Measurements from ENCODE around the gene POC1B.

The POC1B gene

DNA sequence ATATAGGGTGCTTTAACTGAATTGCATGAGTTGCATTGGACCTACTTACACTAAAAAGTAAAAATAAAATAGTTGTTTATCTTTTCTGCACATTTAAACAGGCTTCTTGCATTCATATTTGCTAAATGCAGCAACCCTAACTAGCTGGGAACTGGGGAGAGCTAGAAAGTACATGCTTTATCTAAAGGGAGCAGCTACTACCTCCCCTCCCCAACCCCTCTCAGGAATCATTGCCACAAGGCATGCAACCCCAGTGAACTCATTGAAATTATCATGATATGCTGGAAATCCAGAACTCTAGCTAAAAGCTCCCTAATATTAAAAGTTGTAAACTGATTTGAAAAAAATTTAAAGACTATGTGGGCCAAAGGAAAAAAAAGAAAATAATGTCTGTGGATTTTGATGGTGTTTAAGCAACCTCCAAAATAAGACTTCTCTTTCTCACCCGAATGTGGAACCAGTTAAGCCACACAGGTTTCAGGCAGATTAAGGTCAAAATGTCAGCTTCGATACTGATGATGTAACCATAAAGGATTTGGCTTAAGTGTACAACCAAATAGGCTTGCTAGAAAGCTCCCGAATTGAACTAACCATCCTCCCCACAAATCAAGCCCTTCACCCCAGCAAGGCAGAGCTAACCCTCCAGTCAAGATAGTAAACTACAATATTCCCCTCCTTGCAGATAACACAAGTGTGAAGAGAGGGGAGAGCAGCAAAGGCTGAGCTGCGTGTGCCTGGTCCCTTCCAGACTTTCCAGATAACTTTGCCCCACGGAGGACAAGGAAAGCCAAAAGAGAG is 13.8 kb upstream of the POC1B start:
- no peak for DNase-seq (ENCODE audit: extremely low spot score)
- ChIA-PET CTCF (no interaction called here), POLR2A (no interaction called here)
- no peak for TF ChIP-seq FOXM1 (IDR thresholded peaks at IDR 0.05; ENCODE audit: borderline replicate concordance)
- TF ChIP-seq ZNF384 (IDR thresholded peaks at IDR 0.05), result no peak
- no peak for TF ChIP-seq L3MBTL2 (conservative IDR thresholded peaks at IDR 0.05)
- no peak for TF ChIP-seq TARDBP (IDR thresholded peaks at IDR 0.05)
- TF ChIP-seq BHLHE40 (IDR thresholded peaks at IDR 0.05; ENCODE audit: borderline replicate concordance), result no peak
- no peak for TF ChIP-seq CTBP1 (IDR thresholded peaks at IDR 0.05; ENCODE audit: borderline replicate concordance)
- TF ChIP-seq, protein P1, sequence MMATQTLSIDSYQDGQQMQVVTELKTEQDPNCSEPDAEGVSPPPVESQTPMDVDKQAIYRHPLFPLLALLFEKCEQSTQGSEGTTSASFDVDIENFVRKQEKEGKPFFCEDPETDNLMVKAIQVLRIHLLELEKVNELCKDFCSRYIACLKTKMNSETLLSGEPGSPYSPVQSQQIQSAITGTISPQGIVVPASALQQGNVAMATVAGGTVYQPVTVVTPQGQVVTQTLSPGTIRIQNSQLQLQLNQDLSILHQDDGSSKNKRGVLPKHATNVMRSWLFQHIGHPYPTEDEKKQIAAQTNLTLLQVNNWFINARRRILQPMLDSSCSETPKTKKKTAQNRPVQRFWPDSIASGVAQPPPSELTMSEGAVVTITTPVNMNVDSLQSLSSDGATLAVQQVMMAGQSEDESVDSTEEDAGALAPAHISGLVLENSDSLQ (IDR thresholded peaks at IDR 0.05), result no peak
- no peak for TF ChIP-seq ARNT (IDR thresholded peaks at IDR 0.05)
- TF ChIP-seq ELF4 (IDR thresholded peaks at IDR 0.05), result no peak
- TF ChIP-seq SUZ12 (IDR thresholded peaks at IDR 0.05), result no peak
- no peak for TF ChIP-seq LEF1 (IDR thresholded peaks at IDR 0.05; ENCODE audit: borderline replicate concordance)
- TF ChIP-seq FOXA1 (IDR thresholded peaks at IDR 0.05), result no peak
- no peak for TF ChIP-seq SP1 (IDR thresholded peaks at IDR 0.05)
- no peak for TF ChIP-seq FOXK2 (IDR thresholded peaks at IDR 0.05)

DNA sequence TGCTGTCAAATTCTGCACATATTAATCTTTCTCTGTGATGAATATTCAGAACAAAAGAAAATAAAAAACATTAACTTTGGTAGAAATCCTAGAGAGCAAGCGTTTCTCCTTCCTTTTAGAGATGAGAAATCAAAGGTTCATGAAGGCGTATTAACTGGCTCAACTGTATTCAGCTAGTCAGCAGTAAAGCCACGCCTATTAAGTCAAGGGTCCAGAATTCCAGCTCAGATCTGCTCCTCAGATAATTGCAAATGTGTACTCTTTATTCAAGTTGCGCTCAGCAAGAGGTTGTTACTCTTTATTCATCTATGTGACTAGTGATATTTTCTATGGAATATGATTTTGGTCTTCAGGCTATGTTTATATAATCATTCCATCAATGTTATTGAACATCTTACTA is 13.1 kb upstream of the POC1B start:
- no peak for DNase-seq (ENCODE audit: extremely low spot score)
- TF ChIP-seq FOXK2 (IDR thresholded peaks at IDR 0.05) (no peak), NFRKB (IDR thresholded peaks at IDR 0.05) (no peak), ARNT (IDR thresholded peaks at IDR 0.05) (no peak), BHLHE40 (IDR thresholded peaks at IDR 0.05; ENCODE audit: borderline replicate concordance) (no peak), HDGF (IDR thresholded peaks at IDR 0.05; ENCODE audit: borderline replicate concordance) (no peak), SP1 (IDR thresholded peaks at IDR 0.05) (no peak)
- TF ChIP-seq, protein P1 (IDR thresholded peaks at IDR 0.05), result no peak
- ChIA-PET POLR2A (no interaction called here), CTCF (no interaction called here)

DNA sequence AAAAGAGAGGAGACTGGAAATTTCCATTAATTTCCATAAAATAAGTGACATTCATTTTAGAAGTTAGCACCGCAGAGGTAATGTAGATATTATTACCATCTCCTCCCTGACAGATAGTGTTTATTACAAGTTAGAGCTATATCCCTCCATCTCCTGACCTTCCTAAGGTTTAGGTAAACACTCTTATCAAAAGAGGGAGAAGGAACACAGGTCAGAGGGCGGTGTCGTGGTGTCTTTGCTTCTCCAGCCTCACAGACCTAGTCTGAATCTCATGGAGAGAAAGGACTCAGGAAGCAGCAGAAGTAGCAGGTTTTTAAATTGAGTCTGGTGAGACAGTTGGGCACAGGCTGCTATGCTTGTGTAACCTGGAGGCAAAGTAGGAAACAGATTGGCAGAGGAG is 11.5 kb upstream of the POC1B start:
- TF ChIP-seq FOXA1 (IDR thresholded peaks at IDR 0.05) (no peak), FOXM1 (IDR thresholded peaks at IDR 0.05; ENCODE audit: borderline replicate concordance) (no peak), FOXK2 (IDR thresholded peaks at IDR 0.05) (no peak), L3MBTL2 (conservative IDR thresholded peaks at IDR 0.05) (no peak), ARNT (IDR thresholded peaks at IDR 0.05) (no peak), BHLHE40 (IDR thresholded peaks at IDR 0.05; ENCODE audit: borderline replicate concordance) (no peak), ZNF384 (IDR thresholded peaks at IDR 0.05) (no peak), HDGF (IDR thresholded peaks at IDR 0.05; ENCODE audit: borderline replicate concordance) (no peak), SP1 (IDR thresholded peaks at IDR 0.05) (no peak), ELF4 (IDR thresholded peaks at IDR 0.05) (no peak), LEF1 (IDR thresholded peaks at IDR 0.05; ENCODE audit: borderline replicate concordance) (no peak), SUZ12 (IDR thresholded peaks at IDR 0.05) (no peak), TARDBP (IDR thresholded peaks at IDR 0.05) (no peak), NFRKB (IDR thresholded peaks at IDR 0.05) (no peak), CTBP1 (IDR thresholded peaks at IDR 0.05; ENCODE audit: borderline replicate concordance) (no peak)
- TF ChIP-seq, protein P1 (IDR thresholded peaks at IDR 0.05), result no peak
- POLR2A ChIA-PET, result no interaction called here
- DNase-seq (ENCODE audit: extremely low spot score), result no peak
- CTCF ChIA-PET, result no interaction called here

DNA sequence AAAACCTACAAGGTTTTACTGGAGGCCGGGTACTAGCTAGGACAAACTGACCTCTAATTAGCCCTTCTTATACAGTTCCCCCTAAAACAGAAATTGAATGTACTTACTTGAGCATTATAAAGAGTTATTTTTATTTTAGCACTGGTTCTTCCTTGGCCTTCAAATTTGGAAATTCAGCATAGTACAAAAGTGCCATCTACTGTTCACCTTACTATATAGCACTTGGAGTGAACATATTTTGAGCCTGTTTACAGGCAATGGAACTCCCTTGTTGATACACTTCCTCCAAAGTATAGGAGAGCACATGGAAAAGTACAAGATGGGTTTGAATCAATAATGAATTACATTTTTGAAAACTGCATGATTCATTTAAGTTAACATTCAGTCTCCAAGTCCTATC is 3.9 kb upstream of the POC1B start:
- DNase-seq (ENCODE audit: extremely low spot score), result peak; percentile 27
- TF ChIP-seq FOXK2 (IDR thresholded peaks at IDR 0.05) (no peak), NFRKB (IDR thresholded peaks at IDR 0.05) (no peak), CTBP1 (IDR thresholded peaks at IDR 0.05; ENCODE audit: borderline replicate concordance) (no peak), HDGF (IDR thresholded peaks at IDR 0.05; ENCODE audit: borderline replicate concordance) (no peak), LEF1 (IDR thresholded peaks at IDR 0.05; ENCODE audit: borderline replicate concordance) (no peak), BHLHE40 (IDR thresholded peaks at IDR 0.05; ENCODE audit: borderline replicate concordance) (no peak), ARNT (IDR thresholded peaks at IDR 0.05) (no peak), ELF4 (IDR thresholded peaks at IDR 0.05) (no peak), FOXA1 (IDR thresholded peaks at IDR 0.05) (no peak), L3MBTL2 (conservative IDR thresholded peaks at IDR 0.05) (no peak), SP1 (IDR thresholded peaks at IDR 0.05) (no peak), SUZ12 (IDR thresholded peaks at IDR 0.05) (no peak), TARDBP (IDR thresholded peaks at IDR 0.05) (no peak)
- CTCF ChIA-PET, result interaction anchor here (1.3 kb wide), 1 partner anchor 15 kb away, joined by 3 read pairs; no protein-coding TSS in a partner anchor
- POLR2A ChIA-PET, result no interaction called here

DNA sequence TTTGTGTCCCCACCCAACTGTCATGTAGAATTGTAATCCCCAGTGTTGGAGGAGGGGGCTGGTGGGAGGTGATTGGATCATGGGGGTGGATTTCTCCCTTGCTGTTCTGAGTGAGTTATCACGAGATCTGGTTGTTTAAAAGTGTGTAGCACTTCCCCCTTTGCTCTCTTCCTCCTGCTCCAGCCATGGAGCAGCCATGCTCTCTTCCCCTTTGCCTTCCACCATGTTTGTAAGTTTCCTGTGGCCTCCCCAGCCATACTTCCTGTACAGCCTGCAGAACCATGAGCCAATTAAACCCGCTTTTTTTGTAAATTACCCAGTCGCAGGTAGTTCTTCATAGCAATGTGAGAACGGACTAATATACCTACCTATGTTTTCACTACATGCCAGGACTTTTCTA is 2.6 kb upstream of the POC1B start:
- TF ChIP-seq ELF4 (IDR thresholded peaks at IDR 0.05), result no peak
- TF ChIP-seq, protein P1 (IDR thresholded peaks at IDR 0.05), result no peak
- no peak for TF ChIP-seq TARDBP (IDR thresholded peaks at IDR 0.05)
- TF ChIP-seq FOXA1 (IDR thresholded peaks at IDR 0.05), result no peak
- no peak for TF ChIP-seq FOXM1 (IDR thresholded peaks at IDR 0.05; ENCODE audit: borderline replicate concordance)
- TF ChIP-seq LEF1 (IDR thresholded peaks at IDR 0.05; ENCODE audit: borderline replicate concordance), result no peak
- no peak for TF ChIP-seq FOXK2 (IDR thresholded peaks at IDR 0.05)
- no peak for TF ChIP-seq ZNF384 (IDR thresholded peaks at IDR 0.05)
- TF ChIP-seq CTBP1 (IDR thresholded peaks at IDR 0.05; ENCODE audit: borderline replicate concordance), result no peak
- no peak for TF ChIP-seq HDGF (IDR thresholded peaks at IDR 0.05; ENCODE audit: borderline replicate concordance)
- no peak for TF ChIP-seq SUZ12 (IDR thresholded peaks at IDR 0.05)
- TF ChIP-seq SP1 (IDR thresholded peaks at IDR 0.05), result no peak
- TF ChIP-seq ARNT (IDR thresholded peaks at IDR 0.05), result no peak
- no peak for TF ChIP-seq L3MBTL2 (conservative IDR thresholded peaks at IDR 0.05)
- no peak for TF ChIP-seq BHLHE40 (IDR thresholded peaks at IDR 0.05; ENCODE audit: borderline replicate concordance)
- TF ChIP-seq NFRKB (IDR thresholded peaks at IDR 0.05), result no peak
- ChIA-PET CTCF (interaction anchor here (0.6 kb wide), 1 partner anchor 62 kb away, joined by 3 read pairs; no protein-coding TSS in a partner anchor), POLR2A (no interaction called here)
- no peak for DNase-seq (ENCODE audit: extremely low spot score)
